Epithelial cell of proximal tubule (primary cell): ENCODE results near the gene COPS6. TPM values are rescaled to one million over a fixed set of nuclear protein-coding genes. Genes with fewer than 3 reads are reported as not detected.

Source experiments
- DNase-seq: peaks from one replicate; pipeline ENCODE4 v3.0.0-alpha.2; 2011; ENCODE audit warnings: low read depth
- H3K4me3 ChIP-seq: 2 replicates; pipeline ENCODE4 v1.5.1; 2011; ENCODE audit warnings: low read depth, mild to moderate bottlenecking, low read length
- CTCF ChIP-seq: conservative IDR thresholded peaks from 2 replicates; pipeline ENCODE4 v1.5.1; 2012; ENCODE audit warnings: low read depth, mild to moderate bottlenecking, low read length
- total RNA-seq: library from RNA; depleted of rRNA; stranded (reverse); fragments of >200 nt; gene quantifications from 2 replicates; pipeline ENCODE4 v1.2.3, GENCODE V29; 2015

The COPS6 gene
- 39.9 and 73.2 TPM in 2 replicates for total RNA-seq

GRCh38 chr7:100088621-100089457, at the start of gene COPS6:
Gene COPS6, plus strand, starts transcription at chr7:100088969. Its CDS starts 22 bp downstream, at chr7:100088991.
- no peak for DNase-seq
- peak within 1 kb of the TSS; percentile 97 for H3K4me3 ChIP-seq
- no peak for TF ChIP-seq CTCF

GRCh38 chr7:100040575-100040974, 48.2 kb upstream of the COPS6 start:
- H3K4me3 ChIP-seq, result no peak overlapping the region
- no peak for DNase-seq
- TF ChIP-seq CTCF, result no peak

DNA sequence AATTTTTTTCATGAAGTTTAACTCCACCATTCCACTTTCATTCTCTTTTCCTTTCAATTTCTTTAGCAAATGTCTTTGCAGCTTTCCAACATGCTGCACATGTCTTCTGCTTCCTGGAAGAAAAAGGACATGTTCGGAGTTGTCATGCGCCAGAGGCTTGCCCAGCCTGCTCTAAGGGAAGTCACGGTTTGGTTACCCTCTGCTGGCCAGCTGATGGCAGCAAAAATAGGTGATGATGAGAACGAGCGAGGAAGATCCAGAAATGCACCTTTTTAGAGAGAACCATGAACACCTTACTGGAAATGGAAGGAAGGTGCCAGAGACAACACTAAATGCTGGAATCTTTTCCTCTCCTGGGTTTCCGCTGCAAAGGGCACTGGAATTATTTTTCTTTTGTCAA, 44.1 kb upstream of the COPS6 start:
- H3K4me3 ChIP-seq, result no peak overlapping the region
- peak; percentile 13 for DNase-seq
- peak; percentile 32 for TF ChIP-seq CTCF

- H3K4me3 ChIP-seq, result no peak overlapping the region
- no peak for TF ChIP-seq CTCF
- no peak for DNase-seq
Observed at GRCh38 chr7:100048680-100049079, 40.1 kb upstream of the COPS6 start.

GRCh38 chr7:100049441-100050291, 39.1 kb upstream of the COPS6 start, which contains the start of gene ZSCAN21:
Gene ZSCAN21, plus strand, starts transcription at chr7:100049774. Its CDS starts 7,233 bp downstream, at chr7:100057007.
- peak; percentile 22 for DNase-seq
- H3K4me3 ChIP-seq, result peak within 1 kb of the TSS; percentile 97
- peak; percentile 15 for TF ChIP-seq CTCF

DNA sequence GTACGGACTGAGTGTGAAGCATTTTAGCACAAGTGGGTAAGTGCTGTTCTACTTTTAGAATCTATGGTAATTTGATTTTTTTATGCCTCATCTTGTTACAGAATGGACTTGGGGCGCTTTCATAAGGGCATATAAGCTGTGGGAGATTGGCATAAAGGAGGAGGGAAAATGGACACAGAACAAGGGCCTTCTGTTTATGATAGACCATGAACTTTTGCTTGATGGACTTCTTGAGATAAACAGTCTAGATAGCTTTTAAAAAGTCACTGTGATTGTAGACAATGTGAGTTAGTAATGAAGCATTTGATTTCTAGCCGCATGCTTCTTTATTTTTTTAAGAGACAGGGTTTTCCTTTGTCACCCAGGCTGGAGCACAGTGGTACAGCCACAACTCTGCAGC, 37.2 kb upstream of the COPS6 start:
- TF ChIP-seq CTCF, result no peak
- no peak overlapping the region for H3K4me3 ChIP-seq
- DNase-seq, result no peak
